GM19099 (cell line): ENCODE measurements around the gene CHID1.

Experiments
- POLR2A ChIP-seq: IDR thresholded peaks from 3 replicates; pipeline ENCODE4 v1.6.1; 2011; ENCODE audit warnings: low read depth; ENCODE audit not compliant: insufficient read length; ENCODE audit errors: extremely low read depth

The CHID1 gene

DNA sequence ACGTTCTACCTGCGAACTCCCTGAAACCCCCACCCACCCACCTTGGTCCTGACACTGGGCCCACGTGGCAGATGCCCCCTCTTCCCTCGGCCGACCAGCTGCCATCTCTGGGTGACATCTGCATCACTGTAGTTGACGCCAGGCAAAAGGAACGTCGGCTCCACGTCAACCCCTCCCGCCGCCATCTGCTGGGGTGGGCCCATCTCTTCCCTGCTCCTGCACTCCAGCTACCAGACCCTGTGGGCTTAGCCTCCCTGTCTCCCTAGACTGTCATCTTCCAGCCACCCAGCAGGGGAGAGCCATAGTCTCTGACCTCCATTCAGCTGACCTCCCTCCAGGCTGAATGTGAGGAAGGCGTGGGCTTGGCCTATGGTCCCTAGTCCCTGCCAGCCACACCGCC is 21.4 kb downstream of the CHID1 start:
- TF ChIP-seq POLR2A = no peak

DNA sequence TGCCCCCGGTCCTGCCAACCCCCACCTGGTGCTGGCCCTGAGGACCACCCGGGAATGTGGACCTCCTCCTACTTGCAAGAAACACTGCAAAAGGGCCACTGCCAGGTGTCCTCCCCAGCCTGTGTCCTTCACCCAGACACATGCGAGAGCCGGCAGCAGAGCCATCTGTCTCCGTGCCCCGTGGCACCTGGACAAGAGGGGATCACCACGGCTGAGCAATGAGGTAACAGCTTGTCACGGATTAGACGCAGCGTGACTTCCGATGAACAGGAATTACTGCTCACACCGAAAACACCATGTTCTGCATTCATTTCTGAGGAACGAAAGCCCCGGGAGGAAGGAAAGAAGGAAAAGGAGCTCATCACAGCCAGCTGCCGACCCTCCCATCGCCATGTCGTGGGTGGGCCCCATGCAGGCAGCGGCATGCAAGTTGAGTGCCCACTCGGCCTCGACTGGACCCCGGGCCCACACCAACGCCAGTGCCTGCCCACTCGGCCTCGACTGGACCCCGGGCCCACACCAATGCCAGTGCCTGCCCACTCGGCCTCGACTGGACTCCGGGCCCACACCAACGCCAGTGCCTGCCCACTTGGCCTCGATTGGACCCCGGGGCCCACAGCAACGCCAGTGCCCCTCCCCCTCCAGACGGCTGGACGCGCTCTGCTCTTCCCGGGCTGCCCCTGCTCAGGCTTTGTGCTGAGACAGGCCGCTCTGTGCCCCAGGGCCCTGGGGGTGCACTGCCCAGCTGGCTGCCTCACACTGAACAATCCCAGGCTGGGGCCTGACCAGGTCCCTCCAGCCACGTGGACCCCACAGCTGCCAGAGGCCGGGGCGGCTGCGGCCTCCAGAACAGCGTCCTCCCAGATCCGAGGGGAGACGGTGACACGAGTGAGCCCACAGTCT is 22.0 kb downstream of the CHID1 start:
- TF ChIP-seq POLR2A = no peak

DNA sequence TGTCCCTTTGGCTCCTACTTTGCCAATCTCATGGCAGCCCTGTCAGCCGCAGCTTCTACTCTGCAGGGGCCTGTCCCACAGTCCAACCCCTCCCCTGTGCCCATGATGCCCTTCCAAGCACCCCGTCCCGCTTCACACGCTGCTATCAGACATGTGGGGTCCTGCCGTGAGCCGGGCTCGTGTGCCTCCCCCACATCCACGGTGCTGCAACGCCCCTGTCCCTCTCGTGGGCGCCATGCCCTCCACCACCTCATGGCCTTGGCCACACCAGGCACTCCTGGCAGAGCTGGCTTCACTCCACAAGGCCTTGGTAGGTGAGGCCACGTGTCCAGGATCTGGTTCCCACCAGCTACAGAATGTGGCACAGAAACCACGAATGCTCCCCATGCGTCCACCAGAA is 23.0 kb downstream of the CHID1 start:
- TF ChIP-seq POLR2A = no peak

DNA sequence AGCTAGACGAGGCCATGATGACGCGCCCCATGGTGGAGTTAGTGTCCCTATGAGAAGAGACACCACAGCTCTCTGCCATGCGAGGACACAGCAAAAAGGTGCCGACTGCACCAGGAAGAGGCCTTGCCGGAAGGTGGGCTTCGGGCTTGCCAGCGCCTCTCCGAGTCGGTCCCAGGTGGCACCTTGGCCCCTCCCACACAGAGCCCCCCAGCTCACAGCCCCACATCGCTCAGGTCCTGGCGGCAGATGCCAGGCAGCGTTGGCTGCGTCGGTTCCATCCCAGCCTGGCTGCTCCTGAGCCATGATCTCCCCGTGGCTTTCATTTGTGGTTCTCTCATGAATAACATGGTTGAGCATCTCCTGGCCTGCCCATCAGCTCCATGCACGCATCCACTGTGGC is 24.0 kb downstream of the CHID1 start:
- TF ChIP-seq POLR2A = no peak

DNA sequence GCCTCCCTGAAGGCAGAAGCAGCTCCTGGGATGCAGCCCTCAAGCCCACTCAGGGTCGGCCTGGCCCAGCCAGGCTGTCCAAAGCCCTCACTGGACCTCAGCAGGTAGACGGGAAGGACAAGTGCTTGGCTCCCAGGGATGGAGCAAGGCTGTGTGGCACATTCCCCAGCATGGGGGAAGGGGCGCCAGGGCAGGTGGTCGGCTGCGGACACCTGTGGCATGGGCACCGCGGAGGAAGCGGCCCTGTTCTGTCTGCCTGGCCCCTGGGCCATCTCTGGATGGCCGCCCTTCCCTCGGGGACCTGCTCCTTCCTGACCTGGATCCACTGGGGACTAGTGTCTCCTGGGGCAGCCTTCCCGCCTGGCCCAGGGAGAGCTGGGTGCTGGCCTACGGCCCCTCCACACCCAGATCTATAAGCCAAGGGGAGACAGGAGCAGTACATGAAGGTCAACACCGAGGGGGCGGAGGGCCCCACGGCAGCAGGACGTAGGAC is 26.0 kb downstream of the CHID1 start:
- no peak for TF ChIP-seq POLR2A

DNA sequence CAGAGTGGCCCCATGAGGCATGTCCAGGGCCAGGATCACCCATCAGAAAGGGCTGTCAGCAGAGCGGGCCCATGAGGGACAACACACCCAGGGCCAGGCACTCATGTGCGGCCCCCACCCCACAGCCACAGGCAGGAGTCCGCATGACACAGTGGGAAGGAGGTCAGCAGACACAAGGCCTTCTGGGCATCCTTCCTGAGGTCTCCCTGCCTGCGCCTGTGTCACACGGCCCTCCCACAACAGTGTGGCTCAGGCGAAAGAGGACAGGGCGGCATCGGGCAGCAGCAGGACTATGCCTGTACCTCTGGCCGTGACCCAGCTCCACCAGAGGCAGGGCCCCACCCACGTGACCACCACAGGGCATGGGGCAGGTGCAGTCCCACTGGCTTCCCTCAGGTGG is 27.1 kb downstream of the CHID1 start:
- no peak for TF ChIP-seq POLR2A

DNA sequence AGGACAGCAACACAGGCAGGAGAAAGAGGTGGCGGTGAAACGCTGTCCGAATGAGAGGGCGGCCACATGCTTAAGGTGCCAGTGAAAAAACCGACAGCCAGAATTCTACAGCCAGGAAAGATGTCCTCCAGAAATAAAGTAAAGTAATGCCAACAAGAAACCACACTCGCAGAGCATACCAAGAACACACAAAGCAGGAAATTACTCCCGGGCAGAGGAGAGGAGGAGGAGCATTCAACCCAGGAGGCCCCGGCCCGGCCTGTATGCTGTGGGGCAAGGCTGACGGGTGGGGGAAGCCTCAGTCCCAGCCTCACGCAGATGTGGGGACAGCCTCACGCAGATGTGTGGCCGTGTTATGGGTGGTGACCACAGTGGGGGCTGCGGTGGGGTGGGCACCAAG is 28.0 kb downstream of the CHID1 start:
- no peak for TF ChIP-seq POLR2A

DNA sequence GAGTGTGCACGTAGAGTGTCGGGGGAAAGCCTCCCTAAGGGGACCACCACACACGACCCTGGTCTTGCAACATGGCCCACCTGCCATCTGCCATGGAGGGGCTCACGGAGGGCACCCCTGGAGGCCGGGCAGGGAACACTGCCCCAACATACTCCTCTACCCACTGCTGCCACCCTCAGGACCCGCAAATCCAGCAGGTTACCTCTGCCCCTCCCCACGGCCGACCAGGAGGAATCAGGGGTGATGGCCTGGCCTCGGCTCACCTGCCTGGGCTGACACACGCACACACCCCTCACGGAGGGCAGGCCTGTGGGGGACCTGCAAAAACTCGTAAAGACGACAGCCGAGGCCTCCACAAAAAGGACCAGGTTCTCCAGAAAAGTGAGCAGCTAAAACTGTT is 30.2 kb downstream of the CHID1 start:
- no peak for TF ChIP-seq POLR2A

DNA sequence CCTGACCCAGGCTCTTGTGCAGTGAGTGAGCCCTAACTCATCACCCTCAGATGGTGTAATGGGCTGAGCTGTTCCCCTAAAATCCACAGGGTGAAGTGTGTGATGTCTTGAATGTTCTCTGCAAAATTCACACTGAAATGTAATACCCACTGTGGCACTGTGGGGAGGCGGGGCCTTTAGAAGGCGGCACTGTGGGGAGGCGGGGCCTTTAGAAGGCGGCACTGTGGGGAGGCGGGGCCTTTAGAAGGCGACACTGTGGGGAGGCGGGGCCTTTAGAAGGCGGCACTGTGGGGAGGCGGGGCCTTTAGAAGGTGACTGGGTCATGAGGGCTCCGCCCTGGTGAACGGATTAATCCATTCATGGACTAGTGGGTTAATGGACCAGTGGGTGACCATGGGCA is 33.0 kb downstream of the CHID1 start:
- TF ChIP-seq POLR2A = no peak

DNA sequence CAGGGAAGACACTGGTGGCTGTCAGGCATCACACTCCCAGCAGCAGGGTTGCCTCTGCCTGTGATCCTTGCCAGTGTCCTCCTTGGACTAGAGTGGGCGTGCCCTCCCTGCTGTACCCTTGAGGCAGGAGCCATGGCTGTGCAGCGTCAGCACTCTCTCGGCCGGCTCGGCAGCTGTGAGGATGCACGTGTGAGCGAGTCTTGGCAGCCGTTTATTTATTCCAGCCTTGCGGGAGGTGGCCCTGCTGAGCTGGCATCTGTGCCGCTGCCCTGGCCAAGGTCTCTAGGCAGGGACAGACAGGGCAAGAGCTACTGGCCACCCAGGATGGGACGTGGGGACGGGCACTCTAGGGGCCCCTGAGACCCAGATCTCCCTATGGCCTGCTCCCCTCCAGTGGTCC is 34.1 kb downstream of the CHID1 start:
- TF ChIP-seq POLR2A = no peak

DNA sequence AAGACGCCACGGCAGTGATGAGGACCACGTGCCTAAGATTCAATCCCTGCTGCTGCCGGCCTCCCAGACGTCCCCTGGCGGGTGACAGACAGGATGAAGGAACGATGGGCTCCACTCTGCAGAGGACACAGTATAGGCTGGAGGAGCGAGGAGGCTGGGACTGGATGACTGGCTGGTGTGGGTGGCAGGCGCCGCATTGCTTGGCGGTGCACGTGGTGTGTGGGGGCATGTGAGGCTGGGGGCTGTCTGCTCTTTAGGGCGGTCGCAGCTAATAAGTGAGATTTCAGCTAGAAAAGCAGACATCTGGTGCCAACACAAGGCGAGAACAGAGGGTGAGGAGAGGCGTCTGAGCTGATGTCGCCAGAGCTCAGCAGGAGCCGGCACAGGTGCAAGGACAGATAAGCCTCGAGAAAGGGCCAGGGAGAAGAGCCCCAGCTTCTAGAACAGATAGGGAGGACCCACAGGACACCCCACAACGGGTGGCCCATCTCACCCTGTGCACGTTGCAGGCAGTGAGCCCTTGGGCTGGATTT is 34.8 kb downstream of the CHID1 start:
- TF ChIP-seq POLR2A = no peak

DNA sequence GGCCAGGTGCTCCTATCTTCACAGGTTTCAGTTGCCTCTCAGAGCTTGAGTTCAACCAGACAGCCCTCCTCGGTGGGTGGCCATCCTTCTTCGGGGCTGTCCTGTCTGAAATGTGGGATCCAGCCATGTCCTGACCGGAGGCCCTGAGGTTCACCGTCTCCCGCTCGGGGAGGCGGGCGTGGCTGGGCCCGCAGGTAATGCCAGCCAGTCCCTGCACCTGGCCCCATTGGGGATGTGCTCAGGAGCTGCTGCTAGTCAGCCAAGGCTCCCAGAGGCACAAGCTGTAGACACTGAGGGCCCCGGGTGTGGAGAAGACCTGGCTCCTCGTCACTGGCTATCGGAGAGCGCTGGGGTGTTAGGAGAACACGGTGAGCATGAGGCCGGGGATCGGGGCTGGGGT is 35.4 kb downstream of the CHID1 start:
- TF ChIP-seq POLR2A = no peak

DNA sequence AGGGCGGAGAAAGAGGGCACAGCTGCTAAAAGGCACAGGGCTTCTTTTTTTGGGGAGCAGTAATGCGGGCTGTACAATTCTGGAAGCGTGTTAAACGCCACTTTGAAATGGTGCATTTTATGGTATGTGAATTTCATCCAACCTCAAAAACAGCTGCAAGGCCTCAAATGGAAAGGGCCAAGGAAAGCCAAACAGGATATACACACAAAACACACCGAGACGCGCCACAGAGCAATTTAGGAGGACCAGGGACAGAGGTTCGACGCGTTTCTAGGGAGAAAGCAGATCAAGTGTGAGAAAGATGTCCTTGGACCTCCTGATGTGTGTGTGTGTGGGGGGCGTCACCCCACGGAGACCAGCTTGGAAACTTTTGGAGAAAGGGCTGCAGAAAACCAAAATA is 36.9 kb downstream of the CHID1 start:
- TF ChIP-seq POLR2A = no peak

DNA sequence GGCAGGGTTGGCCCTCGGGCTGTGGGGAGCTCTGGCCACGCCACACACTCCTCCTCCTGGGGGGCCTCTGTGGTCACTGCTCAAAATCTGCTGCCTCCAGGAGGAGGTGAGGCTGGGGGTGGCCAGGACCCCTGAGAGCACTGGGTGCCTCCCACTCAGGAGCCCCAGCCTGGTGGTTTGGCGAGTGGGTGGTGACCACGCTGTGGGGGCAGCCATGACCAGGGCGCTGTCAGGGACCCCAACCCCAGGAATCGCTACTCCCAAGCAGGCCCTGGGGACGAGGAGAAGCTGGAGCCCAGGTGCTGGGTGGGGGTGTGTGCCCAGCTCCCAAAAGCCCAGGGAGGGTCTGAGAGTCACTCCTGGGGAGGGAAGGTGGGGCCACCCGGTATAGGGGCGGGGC is 37.8 kb downstream of the CHID1 start:
- no peak for TF ChIP-seq POLR2A

DNA sequence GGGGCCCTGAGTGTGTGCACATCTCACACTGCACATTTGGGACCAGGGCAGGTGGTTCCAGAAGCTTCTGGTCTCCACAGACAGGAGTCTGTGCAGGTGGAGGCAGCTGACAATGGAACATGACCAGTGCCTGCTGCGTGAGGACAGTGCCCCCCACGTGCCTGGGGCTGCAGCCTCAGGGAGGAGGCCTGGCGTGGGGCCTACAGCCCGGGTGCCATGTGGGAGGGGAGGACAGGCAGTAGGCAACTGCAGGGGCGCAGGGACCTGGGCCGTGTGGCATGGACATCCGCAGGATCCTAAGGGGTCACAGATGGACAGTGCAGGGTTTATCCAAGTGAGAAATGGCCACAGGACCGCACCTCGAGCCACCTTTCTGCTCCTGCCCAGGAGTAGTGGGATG is 39.1 kb downstream of the CHID1 start:
- TF ChIP-seq POLR2A = no peak

DNA sequence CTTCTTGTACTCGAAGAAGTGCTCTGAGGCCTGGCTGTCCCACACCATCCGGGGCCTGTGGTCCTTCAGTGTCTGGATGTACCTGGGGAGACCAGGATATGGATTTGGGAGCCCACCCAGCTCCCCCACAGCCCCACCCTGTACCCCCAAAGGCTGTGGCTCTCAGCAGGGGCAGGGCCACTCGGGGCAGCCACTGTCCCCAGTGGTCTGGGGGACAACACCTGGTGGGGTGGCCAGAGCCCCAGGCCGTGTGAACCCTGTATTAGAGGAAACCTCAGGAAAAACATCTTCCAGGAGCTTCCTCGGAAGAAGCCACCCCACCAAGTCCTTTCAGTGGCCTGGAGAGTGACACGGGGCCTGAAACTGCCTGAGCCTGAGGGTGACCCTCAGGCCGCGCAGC is 40.2 kb downstream of the CHID1 start:
- TF ChIP-seq POLR2A = no peak

DNA sequence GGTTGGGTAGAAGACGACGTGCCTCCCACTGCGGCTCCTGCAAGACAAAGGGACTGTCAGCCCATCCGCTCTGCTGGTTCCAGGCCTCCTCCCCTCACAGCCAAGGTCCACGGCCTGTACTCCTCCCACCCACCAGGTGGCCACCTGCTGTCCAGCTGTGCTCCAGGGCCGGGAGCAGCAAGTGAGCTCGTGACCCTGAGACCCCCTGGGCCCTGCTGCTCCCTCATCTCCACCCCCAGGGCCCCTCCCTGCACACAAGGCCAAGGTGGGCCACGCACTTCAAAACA is 40.5 kb downstream of the CHID1 start:
- TF ChIP-seq POLR2A = no peak

DNA sequence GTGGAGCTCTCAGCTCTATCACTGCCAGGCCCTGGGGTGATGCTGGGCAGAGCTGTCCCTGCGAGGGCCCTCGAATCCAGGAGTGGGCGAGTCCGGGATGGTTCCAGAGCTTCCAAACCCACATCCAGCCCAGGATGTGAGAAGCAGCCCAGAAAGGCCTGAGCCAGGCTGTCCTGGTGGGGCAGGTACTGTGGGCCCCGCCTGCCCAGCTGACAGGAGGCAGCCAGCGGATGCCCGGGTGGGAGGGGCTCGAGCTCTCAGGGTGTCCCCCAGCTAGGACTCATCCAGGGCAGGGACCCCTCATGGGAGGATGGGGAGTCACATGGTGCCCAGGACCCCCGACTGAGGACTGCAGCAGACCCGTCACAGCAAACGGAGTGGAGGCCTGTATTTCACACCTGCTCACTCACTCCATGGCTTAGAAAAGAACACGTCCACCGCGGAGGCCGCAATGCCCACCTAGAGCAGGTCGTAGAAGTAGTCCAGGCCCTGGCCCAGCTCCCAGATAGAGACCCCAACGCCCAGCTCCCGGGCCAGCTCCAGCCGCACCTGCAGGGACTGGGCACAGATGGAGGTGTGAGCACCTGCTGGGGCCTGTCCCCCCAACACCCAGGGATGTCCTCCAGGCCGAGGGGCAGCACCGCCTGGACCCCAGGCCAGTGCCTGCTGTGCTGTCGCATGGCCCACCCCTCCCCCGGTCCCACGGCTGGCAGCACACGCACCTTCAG is 41.0 kb downstream of the CHID1 start:
- TF ChIP-seq POLR2A = no peak
